Thyroid gland (tissue), 4 donors: ENCODE measurements around the gene CYP3A5.

Experiments used
- CTCF ChIP-seq, 6 experiments: fragments of 200-600 bp in 3 of 6; fragments of 450-650 bp in 3 of 6; sonication (generic) in 3 of 6; IDR thresholded peaks; one replicate each; pipeline ENCODE4 v1.5.1; 2016 to 2019; ENCODE audit warnings: antibody characterized with exemption in 6 of 6, mild to moderate bottlenecking in 2 of 6, inconsistent platforms in 1 of 6, moderate library complexity in 1 of 6
- POLR2A ChIP-seq, 2 donors: fragments of 450-650 bp; IDR thresholded peaks; one replicate each; pipeline ENCODE4 v1.6.1; 2017; ENCODE audit warnings: antibody characterized with exemption in 2 of 2, mild to moderate bottlenecking in 2 of 2, moderate library complexity in 1 of 2

GRCh38 chr7:99707096-99707495, 27.3 kb upstream of the CYP3A5 start:
- TF ChIP-seq CTCF (IDR thresholded peaks at IDR 0.05) (no peak), POLR2A (IDR thresholded peaks at IDR 0.05) (no peak)
